ENCODE results near the gene TRIM65. TPM values are rescaled to one million over a fixed set of nuclear protein-coding genes. Genes with fewer than 3 reads are reported as not detected.

Gene TRIM65
- total RNA-seq, 1 experiment from 2014 or later: 23.1 TPM

- BruUV-seq (replicated peaks): no TSS peak
- intact Hi-C loops (cut with micrococcal nuclease; ENCODE audit: unreplicated experiment): no loop called here
- H3K9me3 Mint-ChIP-seq (ENCODE audit: unreplicated experiment): no peaks in the 10 kb centered on the region
These were observed 18.4 kb downstream of the TRIM65 start, which contains the start of gene TRIM47 for GRCh38 chr17:75878174-75878998. TSS of gene TRIM47 (minus strand) at chr17:75878581. CDS start at chr17:75878548, 33 bp downstream.

GRCh38 chr17:75877752-75878173 is 19.0 kb downstream of the TRIM65 start:
- Mint-ChIP-seq H3K27me3 (ENCODE audit: insufficient read depth, unreplicated experiment) (no peaks in the 10 kb centered on the region), H3K36me3 (ENCODE audit: insufficient read depth, unreplicated experiment) (no peaks in the 10 kb centered on the region), H3K27ac (ENCODE audit: unreplicated experiment) (no peak overlapping the region), H3K4me3 (ENCODE audit: unreplicated experiment) (peak overlapping the region; percentile 70), H3K4me1 (ENCODE audit: low read depth, unreplicated experiment) (peaks cover 12% of the 10 kb centered on the region), H3K9me3 (ENCODE audit: unreplicated experiment) (no peaks in the 10 kb centered on the region)
- Histone ChIP-seq H3K4me1 (peaks cover 17% of the 10 kb centered on the region), H3K27me3 (replicated peaks; ENCODE audit: control insufficient read depth, insufficient read depth, low read length) (no peaks in the 10 kb centered on the region; the same call in 1 of the 2 replicates), H3K4me3 (ENCODE audit: low read depth, low read length) (peak overlapping the region; percentile 46), H3K36me3 (ENCODE audit: control insufficient read depth, insufficient read depth, low read length) (no peaks in the 10 kb centered on the region), H3K9me3 (no peaks in the 10 kb centered on the region)
- POLR2A ChIA-PET: interaction anchor here (1.4 kb wide), 1 partner anchor 98 kb away, joined by 4 read pairs; a partner anchor contains a TSS
- TF ChIP-seq CTCF (IDR thresholded peaks at IDR 0.05; ENCODE audit: insufficient read depth in 1 of 2, low read depth in 1 of 2, low read length in 1 of 2, severe bottlenecking in 1 of 2, unreplicated experiment in 1 of 2): peak; percentile 64 to 68
- CTCF ChIA-PET: interaction anchor here (0.5 to 3.4 kb wide), 11 partner anchors 9 to 362 kb away, joined by 3 to 34 read pairs (median 3); partner anchors contain the start of genes GALK1 and WBP2
- DNase-seq: peak; percentile 78 to 88
- no TSS peak for BruUV-seq (replicated peaks)
- intact Hi-C loops (cut with micrococcal nuclease; ENCODE audit: unreplicated experiment): no loop called here

More at GRCh38 chr17:75878174-75878998, 18.4 kb downstream of the TRIM65 start, which contains the start of gene TRIM47:
- Mint-ChIP-seq H3K36me3 (ENCODE audit: insufficient read depth, unreplicated experiment) (no peaks in the 10 kb centered on the region), H3K4me1 (ENCODE audit: low read depth, unreplicated experiment) (peaks cover 12% of the 10 kb centered on the region), H3K4me3 (ENCODE audit: unreplicated experiment) (peak within 1 kb of the TSS; percentile 70), H3K27ac (ENCODE audit: unreplicated experiment) (no peak within 1 kb of the TSS), H3K27me3 (ENCODE audit: insufficient read depth, unreplicated experiment) (no peaks in the 10 kb centered on the region)
- peak; percentile 7 to 14 for TF ChIP-seq CTCF (IDR thresholded peaks at IDR 0.05; ENCODE audit: insufficient read depth in 1 of 2, low read depth in 1 of 2, low read length in 1 of 2, severe bottlenecking in 1 of 2, unreplicated experiment in 1 of 2)
- H3K9me3 ChIP-seq: no peaks in the 10 kb centered on the region
- peak within 1 kb of the TSS; percentile 46 for H3K4me3 ChIP-seq (ENCODE audit: low read depth, low read length)
- ChIA-PET POLR2A (interaction anchor here (0.6 to 1.4 kb wide), 3 partner anchors 98 to 206 kb away, joined by 3 to 4 read pairs (median 4); a partner anchor contains a TSS), CTCF (interaction anchor here (0.5 to 3.4 kb wide), 12 partner anchors 12 to 1015 kb away, joined by 3 to 34 read pairs (median 4); partner anchors contain the start of genes GALK1 and WBP2)
- no peaks in the 10 kb centered on the region for H3K36me3 ChIP-seq (ENCODE audit: control insufficient read depth, insufficient read depth, low read length)
- H3K27me3 ChIP-seq (replicated peaks; ENCODE audit: control insufficient read depth, insufficient read depth, low read length): no peaks in the 10 kb centered on the region; the same call in 1 of the 2 replicates
- peaks cover 13% of the 10 kb centered on the region for H3K4me1 ChIP-seq
- DNase-seq: peak; percentile 62 to 64
